IPS DF 6.9 (cell line): ENCODE measurements around the gene GLYATL1B.
"Not testable (repeated sequence)": the region's sequence is repeated elsewhere in the genome, so short reads cannot be mapped to it uniquely, and the experiment has no call there.

Source experiments
- DNase-seq: peaks from one replicate; pipeline ENCODE4 v3.0.0-alpha.2; 2013; ENCODE audit warnings: low read depth, low spot score
- H3K27ac ChIP-seq: one replicate; pipeline ENCODE4 v1.5.1; 2013; ENCODE audit warnings: low read length, control low read depth
- H3K27me3 ChIP-seq: 2 replicates; pipeline ENCODE4 v1.6.1; 2013; ENCODE audit warnings: mild to moderate bottlenecking, low read length; ENCODE audit not compliant: control insufficient read depth, insufficient read depth
- H3K36me3 ChIP-seq: 2 replicates; pipeline ENCODE4 v1.6.1; 2013; ENCODE audit warnings: low read length; ENCODE audit not compliant: control insufficient read depth, insufficient read depth
- H3K4me1 ChIP-seq: 2 replicates; pipeline ENCODE4 v1.6.1; 2013; ENCODE audit warnings: low read length; ENCODE audit not compliant: control insufficient read depth, insufficient read depth
- H3K4me3 ChIP-seq: 2 replicates; pipeline ENCODE4 v1.5.1; 2013; ENCODE audit warnings: mild to moderate bottlenecking, low read length
- H3K9me3 ChIP-seq: 2 replicates; pipeline ENCODE4 v1.6.1; 2013; ENCODE audit warnings: low read length, inconsistent platforms; ENCODE audit not compliant: control insufficient read depth, insufficient read depth
- WGBS: extraction: QIAGEN DNeasy Blood & Tissue Kit; methylation state at CpG from one replicate; pipeline ENCODE4 v1.1.7; 2013; ENCODE audit warnings: mixed read lengths, missing lambda C conversion rate; ENCODE audit not compliant: insufficient read length, insufficient coverage; 5-methylcytosine and 5-hydroxymethylcytosine counted together

GLYATL1B gene

DNA sequence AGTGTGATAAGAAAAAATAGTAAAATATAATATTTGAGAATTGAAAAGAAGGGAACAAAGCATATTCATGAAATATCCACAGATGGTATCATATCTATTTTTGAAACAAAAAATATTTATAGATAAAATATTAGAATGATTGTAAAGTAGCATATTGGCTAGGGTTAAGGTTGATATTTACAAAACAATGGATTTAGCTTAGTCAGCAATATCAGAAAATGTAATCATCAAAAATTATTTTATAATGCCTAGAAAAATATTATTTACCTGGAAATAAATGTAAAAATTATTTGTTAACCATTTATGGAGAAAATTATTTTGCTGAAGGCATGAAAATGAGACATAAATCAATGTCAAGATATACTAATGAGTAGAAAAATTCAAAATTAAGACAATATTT is 33.7 kb downstream of the GLYATL1B start:
- H3K27me3 ChIP-seq, result no peaks in the 10 kb centered on the region
- no peak for DNase-seq
- H3K27ac ChIP-seq, result no peak overlapping the region
- peaks cover 4% of the 10 kb centered on the region; the same call in 1 of the 2 replicates for H3K36me3 ChIP-seq
- no peaks in the 10 kb centered on the region for H3K4me1 ChIP-seq
- no peaks in the 10 kb centered on the region; the same call in 1 of the 2 replicates for H3K9me3 ChIP-seq
- H3K4me3 ChIP-seq, result no peak overlapping the region

DNA sequence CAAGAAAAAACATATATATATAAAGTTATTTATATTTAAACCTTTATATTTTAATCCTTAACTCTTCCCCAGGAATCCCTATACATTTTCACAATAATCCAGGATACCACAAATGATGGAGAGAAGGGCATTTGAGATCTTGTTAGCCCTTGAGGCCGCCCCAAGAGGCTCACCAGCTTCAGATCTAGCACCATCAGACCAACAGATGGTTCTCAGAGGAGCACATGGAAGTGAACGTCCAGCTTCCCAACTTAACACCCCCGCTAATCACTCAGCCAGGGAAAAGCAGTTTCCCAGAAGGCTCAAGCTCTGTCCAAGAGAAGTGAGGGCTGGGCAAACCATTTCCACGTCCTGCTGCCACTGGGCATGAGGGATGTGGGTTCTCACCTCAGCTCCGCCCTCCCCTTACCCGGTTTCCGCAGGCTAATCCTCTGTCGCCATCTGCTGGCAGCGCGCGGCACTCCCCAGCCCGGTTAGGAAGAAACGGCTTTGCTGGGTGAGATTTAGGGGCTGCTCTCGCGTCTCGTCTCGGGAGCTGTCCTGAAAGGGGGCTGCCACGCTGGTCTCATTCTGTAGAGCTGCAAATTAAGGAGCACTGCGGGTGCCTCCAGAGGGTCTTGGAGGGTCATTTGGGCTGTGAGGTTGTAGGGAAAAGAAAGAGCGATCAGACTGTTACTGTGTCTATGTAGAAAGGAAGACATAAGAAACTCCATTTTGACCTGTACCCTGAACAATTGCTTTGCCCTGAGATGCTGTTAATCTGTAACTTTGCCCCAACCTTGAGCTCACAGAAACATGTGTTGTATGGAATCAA is 49.7 kb downstream of the GLYATL1B start:
- 0 out of 2 replicates have a peak, but pooled peaks cover 3% of the 10 kb centered on the region for H3K36me3 ChIP-seq
- H3K9me3 ChIP-seq, result peaks cover 3% of the 10 kb centered on the region
- no peaks in the 10 kb centered on the region for H3K4me1 ChIP-seq
- H3K27ac ChIP-seq, result no peak overlapping the region
- DNase-seq, result peak; percentile 55
- H3K4me3 ChIP-seq, result no peak overlapping the region
- no peaks in the 10 kb centered on the region for H3K27me3 ChIP-seq
- no CpG with 5 or more reads among the region's 20 CpGs for WGBS

DNA sequence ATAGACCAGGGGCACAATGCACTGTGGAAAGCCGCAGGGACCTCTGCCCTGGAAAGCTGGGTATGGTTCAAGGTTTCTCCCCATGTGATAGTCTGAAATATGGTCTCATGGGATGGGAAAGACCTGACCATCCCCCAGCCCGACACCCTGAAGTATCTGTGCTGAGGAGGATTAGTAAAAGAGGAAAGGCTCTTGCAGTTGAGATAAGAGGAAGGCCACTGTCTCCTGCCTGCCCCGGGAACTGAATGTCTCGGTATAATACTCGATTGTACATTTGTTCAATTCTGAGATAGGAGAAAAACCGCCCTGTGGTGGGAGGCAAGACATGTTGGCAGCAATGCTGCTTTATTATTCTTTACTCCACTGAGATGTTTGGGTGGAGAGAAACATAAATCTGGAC is 50.4 kb downstream of the GLYATL1B start:
- H3K9me3 ChIP-seq, H3K36me3 ChIP-seq, H3K4me1 ChIP-seq, H3K4me3 ChIP-seq, H3K27me3 ChIP-seq, H3K27ac ChIP-seq, DNase-seq: not testable (repeated sequence)
- no CpG with 5 or more reads among the region's 6 CpGs for WGBS

DNA sequence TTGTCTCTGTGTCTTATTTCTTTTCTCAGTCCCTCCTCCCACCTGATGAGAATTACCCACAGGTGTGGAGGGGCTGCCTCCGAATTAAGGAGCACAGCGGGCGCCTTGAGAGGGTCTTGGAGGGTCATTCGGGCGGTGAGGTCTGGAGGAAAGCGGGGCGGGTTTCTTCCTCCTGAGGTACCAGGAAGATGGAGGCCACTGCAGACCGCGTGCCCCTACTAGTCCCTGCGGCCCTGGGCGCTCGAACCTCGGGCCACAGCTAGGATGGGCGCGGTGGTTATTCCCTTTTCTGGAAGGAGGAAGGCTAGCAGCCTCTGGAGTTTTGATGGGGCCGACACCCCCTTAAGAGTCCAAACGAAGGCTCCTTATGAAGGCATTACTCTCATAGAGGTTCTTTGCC is 51.1 kb downstream of the GLYATL1B start:
- Histone ChIP-seq H3K27me3 (no peaks in the 10 kb centered on the region), H3K4me1 (no peaks in the 10 kb centered on the region), H3K27ac (no peak overlapping the region), H3K36me3 (no peaks in the 10 kb centered on the region), H3K9me3 (no peaks in the 10 kb centered on the region), H3K4me3 (no peak overlapping the region)
- DNase-seq, result no peak
- no CpG with 5 or more reads among the region's 17 CpGs for WGBS

DNA sequence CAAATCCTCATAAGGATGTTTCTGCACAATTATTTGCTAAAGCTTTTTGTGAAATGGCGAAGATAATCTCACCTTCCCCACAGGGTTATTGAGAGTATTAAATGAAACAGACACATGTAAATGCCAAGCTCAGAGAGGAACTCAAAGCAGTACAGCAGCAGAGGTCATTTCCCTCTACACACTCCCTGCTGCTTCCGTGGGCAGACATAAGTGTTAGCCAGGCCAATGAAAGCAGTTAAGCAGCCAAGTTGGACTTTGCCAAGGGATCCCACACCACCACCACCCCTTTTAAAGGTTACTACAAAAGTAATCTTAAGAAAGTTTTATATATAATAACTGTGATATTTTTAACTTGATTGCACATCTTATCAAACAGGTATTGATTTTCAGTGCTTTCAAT is 52.5 kb downstream of the GLYATL1B start:
- Histone ChIP-seq H3K9me3 (no peaks in the 10 kb centered on the region), H3K4me3 (no peak overlapping the region), H3K36me3 (no peaks in the 10 kb centered on the region), H3K4me1 (no peaks in the 10 kb centered on the region), H3K27ac (no peak overlapping the region), H3K27me3 (no peaks in the 10 kb centered on the region)
- no CpG with 5 or more reads among the region's 2 CpGs for WGBS
- no peak for DNase-seq

DNA sequence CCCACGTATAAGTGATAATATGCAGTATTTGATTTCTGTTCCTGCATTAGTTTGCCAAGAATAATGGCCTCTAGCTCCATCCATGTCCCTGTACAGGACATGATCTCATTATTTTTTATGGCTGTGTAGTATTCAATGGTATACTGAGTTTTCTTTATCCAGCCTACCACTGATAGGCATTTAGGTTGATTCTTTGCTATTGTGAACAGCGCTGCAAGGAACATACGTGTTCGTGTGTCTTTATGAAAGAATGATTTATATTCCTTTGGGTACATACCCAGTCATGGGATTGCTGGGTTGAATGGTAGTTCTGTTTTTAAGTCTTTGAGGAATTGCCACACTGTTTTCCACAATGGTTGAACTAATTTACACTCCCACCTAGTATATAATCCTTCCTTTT is 55.1 kb downstream of the GLYATL1B start:
- Histone ChIP-seq H3K4me1 (no peaks in the 10 kb centered on the region), H3K4me3 (no peak overlapping the region), H3K27ac (no peak overlapping the region), H3K9me3 (no peaks in the 10 kb centered on the region), H3K36me3 (no peaks in the 10 kb centered on the region), H3K27me3 (no peaks in the 10 kb centered on the region)
- WGBS, result no CpG with 5 or more reads among the region's 4 CpGs
- no peak for DNase-seq

DNA sequence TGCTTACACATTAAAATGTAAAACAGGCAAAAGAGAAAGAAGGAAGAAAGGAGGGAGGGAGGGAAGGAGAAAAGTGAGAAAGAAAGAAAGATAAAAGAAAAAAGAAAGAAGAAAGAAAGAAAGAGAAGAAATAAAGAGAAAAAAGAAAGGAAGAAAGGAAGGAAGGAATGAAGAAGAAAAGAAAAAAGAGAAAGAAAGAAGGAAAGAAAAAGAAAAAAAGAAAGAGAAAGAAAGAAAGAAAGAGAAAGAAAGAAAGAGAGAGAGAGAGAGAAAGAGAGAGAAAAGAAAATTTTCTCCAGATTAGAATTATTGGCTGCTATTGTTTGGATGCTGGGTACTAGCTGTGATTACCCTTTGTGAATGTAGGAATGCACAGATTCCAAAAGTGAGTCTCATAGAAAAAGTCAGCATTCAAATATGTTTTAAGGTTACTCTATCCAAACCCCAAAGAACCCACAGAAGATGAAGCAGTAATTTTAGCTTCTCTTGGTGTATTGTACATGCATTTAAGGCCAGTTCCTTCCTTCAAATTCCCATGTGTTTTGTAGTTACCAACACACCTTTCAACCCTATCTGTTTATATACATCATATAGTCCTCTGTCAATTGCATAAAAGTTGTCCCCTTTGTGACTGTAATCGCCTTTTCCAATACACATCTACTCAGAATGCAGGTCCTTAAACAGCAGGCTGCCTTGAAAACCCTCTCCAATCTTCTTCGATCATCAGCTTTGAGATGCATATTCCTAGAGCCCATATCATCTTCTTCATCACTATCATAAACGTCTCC is 55.8 kb downstream of the GLYATL1B start:
- peak overlapping the region; percentile 63; the same call in 1 of the 2 replicates for H3K4me3 ChIP-seq
- H3K36me3 ChIP-seq, result no peaks in the 10 kb centered on the region
- H3K27me3 ChIP-seq, result no peaks in the 10 kb centered on the region
- H3K27ac ChIP-seq, result no peak overlapping the region
- WGBS, result no CpG with 5 or more reads among the region's 3 CpGs
- H3K9me3 ChIP-seq, result no peaks in the 10 kb centered on the region
- no peak for DNase-seq
- no peaks in the 10 kb centered on the region for H3K4me1 ChIP-seq

DNA sequence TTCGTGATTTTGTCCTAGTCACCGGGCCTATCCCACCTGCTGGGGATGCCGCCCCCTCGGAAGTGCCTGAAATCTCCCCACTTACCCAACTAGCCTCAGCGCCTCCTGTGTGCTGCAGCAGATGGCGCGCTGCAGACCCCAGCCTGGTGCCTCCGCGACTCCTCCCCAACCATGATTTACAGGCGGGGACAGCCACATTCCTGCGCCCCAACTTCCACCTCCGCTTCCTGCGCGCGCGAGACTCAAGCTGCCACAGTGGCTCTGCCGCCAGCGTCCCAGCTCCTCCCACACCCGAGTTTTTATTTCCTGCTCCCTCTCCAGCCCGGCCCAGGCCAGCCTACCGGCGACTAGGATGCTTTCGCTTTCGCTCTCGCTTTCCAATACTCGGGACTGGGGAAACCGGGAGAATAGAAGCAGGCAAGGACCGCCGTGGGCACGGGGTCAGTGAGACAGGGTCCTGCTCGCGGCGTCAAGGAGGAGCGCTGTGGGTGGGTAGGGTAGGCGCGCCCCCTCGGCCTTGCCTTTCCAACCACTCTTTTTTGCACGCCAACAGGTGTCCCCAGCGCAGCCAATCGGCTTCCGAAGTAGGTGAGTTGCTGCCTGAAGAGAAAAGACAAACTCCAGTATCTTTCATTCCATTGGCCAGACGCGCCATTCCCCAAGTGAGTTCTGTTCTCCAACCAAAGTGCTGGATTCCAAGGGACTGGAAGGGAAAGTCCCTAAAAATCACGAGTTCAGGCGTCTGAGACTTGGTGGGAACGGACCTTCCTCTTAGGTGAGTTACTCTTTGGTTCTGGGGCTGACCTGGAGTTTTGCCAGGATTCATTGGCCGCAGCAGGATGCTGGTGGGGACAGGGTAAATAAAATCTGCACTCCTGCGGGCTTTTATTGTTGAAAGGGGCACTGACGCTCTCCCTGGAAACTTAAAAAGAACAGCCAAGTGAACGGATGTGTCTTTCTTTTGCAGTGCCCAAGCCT is 56.7 kb downstream of the GLYATL1B start, which contains the start of gene FAM111A:
FAM111A (plus strand) TSS at position 327 of the 978 bp plus-strand sequence. CDS start 6,017 bp downstream, outside the sequence.
- WGBS, result no CpG with 5 or more reads among the region's 50 CpGs
- H3K9me3 ChIP-seq, result no peaks in the 10 kb centered on the region
- peak; percentile 77 for DNase-seq
- H3K27me3 ChIP-seq, result no peaks in the 10 kb centered on the region
- no peak within 1 kb of the TSS for H3K27ac ChIP-seq
- H3K4me1 ChIP-seq, result no peaks in the 10 kb centered on the region
- H3K36me3 ChIP-seq, result no peaks in the 10 kb centered on the region
- H3K4me3 ChIP-seq, result peak within 1 kb of the TSS; percentile 63; the same call in 1 of the 2 replicates

DNA sequence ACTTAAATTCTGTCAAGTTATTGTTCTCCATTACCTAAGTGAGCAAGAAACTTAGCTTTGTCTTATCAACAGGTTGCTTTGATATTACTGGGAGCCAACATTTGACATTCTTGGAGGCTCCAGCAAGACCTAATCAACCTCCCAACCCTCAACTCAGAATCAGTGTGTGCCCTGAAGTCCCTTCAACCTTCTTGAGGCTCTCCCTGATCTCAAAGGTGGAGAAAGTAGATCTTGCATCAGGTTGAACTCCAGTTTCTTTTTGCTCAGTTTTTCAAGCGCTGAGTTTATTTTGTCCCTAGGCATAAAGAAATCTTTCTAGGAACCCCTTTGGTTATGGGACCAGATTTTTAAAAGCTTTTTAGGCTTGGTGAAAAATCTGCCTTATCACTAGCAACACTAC is 58.0 kb downstream of the GLYATL1B start:
- no peak overlapping the region for H3K27ac ChIP-seq

More for the DNA sequence above, 58.0 kb downstream of the GLYATL1B start:
- no peak for DNase-seq
- WGBS, result no CpG with 5 or more reads among the region's 1 CpG
- H3K36me3 ChIP-seq, result no peaks in the 10 kb centered on the region
- no peaks in the 10 kb centered on the region for H3K9me3 ChIP-seq
- no peaks in the 10 kb centered on the region for H3K4me1 ChIP-seq
- no peak overlapping the region for H3K4me3 ChIP-seq
- no peaks in the 10 kb centered on the region for H3K27me3 ChIP-seq
